Type B pancreatic cell (in vitro differentiated cells): Measurements from ENCODE around the gene ACTMAP. TPM values are rescaled to one million over a fixed set of nuclear protein-coding genes. Genes with fewer than 3 reads are reported as not detected.

Experiments
- DNase-seq: peaks from one replicate; pipeline ENCODE4 v3.0.0; 2021; ENCODE audit warnings: mixed read lengths; ENCODE audit not compliant: unreplicated experiment; ENCODE audit errors: extremely low spot score
- H3K27ac Mint-ChIP-seq: 2 replicates; pipeline ENCODE4 v1.8.0; 2021; ENCODE audit warnings: mild to moderate bottlenecking, mixed read lengths
- H3K27me3 Mint-ChIP-seq: 2 replicates; pipeline ENCODE4 v1.8.0; 2021; ENCODE audit warnings: mixed read lengths
- H3K36me3 Mint-ChIP-seq: 2 replicates; pipeline ENCODE4 v1.8.0; 2021; ENCODE audit warnings: mixed read lengths
- H3K4me1 Mint-ChIP-seq: one replicate; pipeline ENCODE4 v1.8.0; 2021; ENCODE audit warnings: mixed read lengths; ENCODE audit not compliant: unreplicated experiment
- H3K4me3 Mint-ChIP-seq: 2 replicates; pipeline ENCODE4 v1.8.0; 2021; ENCODE audit warnings: mild to moderate bottlenecking, mixed read lengths
- H3K9me3 Mint-ChIP-seq: 2 replicates; pipeline ENCODE4 v1.8.0; 2021; ENCODE audit warnings: mixed read lengths
- CTCF ChIP-seq: fragments of 200-600 bp; sonication (generic); conservative IDR thresholded peaks from 2 replicates; pipeline ENCODE4 v1.5.0; 2021; ENCODE audit warnings: antibody characterized with exemption, mild to moderate bottlenecking
- total RNA-seq: library from RNA; stranded (reverse); gene quantifications from 2 replicates; pipeline ENCODE4 v1.2.1, GENCODE V29; 2021; ENCODE audit warnings: low replicate concordance

Gene ACTMAP
- total RNA-seq, 1 donor from 2014 or later: 16.0 TPM

GRCh38 chr19:40758491-40758890, 8.2 kb upstream of the ACTMAP start:
- H3K4me1 Mint-ChIP-seq: peaks cover 15% of the 10 kb centered on the region
- no peak for TF ChIP-seq CTCF
- H3K4me3 Mint-ChIP-seq: no peak overlapping the region
- DNase-seq: no peak
- no peaks in the 10 kb centered on the region for H3K9me3 Mint-ChIP-seq
- H3K36me3 Mint-ChIP-seq: peaks cover 28% of the 10 kb centered on the region
- no peaks in the 10 kb centered on the region for H3K27me3 Mint-ChIP-seq
- no peak overlapping the region for H3K27ac Mint-ChIP-seq

- Mint-ChIP-seq H3K36me3 (peaks cover 23% of the 10 kb centered on the region), H3K4me3 (peak overlapping the region; percentile 12)
- no peak for DNase-seq
These were observed 6.3 kb upstream of the ACTMAP start for GRCh38 chr19:40756502-40757110.

GRCh38 chr19:40755791-40756190, 5.5 kb upstream of the ACTMAP start:
- Mint-ChIP-seq H3K4me1 (peaks cover 19% of the 10 kb centered on the region), H3K4me3 (peak overlapping the region; percentile 34), H3K9me3 (no peaks in the 10 kb centered on the region), H3K27me3 (no peaks in the 10 kb centered on the region), H3K36me3 (peaks cover 20% of the 10 kb centered on the region), H3K27ac (peak overlapping the region; percentile 95)
- no peak for TF ChIP-seq CTCF
- DNase-seq: no peak

More at GRCh38 chr19:40756502-40757110, 6.3 kb upstream of the ACTMAP start:
- H3K27me3 Mint-ChIP-seq: no peaks in the 10 kb centered on the region
- TF ChIP-seq CTCF: no peak
- H3K9me3 Mint-ChIP-seq: no peaks in the 10 kb centered on the region
- peak overlapping the region; percentile 62 for H3K27ac Mint-ChIP-seq
- H3K4me1 Mint-ChIP-seq: peaks cover 19% of the 10 kb centered on the region

- Mint-ChIP-seq H3K36me3 (peaks cover 20% of the 10 kb centered on the region), H3K9me3 (no peaks in the 10 kb centered on the region), H3K4me1 (peaks cover 22% of the 10 kb centered on the region), H3K4me3 (peak overlapping the region; percentile 34), H3K27ac (peak overlapping the region; percentile 95), H3K27me3 (no peaks in the 10 kb centered on the region)
- no peak for DNase-seq
- no peak for TF ChIP-seq CTCF
These were observed 5.0 kb upstream of the ACTMAP start for GRCh38 chr19:40755248-40755624.

GRCh38 chr19:40754611-40755247, 4.5 kb upstream of the ACTMAP start:
- peaks cover 20% of the 10 kb centered on the region for H3K36me3 Mint-ChIP-seq
- peak; percentile 17 for TF ChIP-seq CTCF
- peaks cover 27% of the 10 kb centered on the region for H3K4me1 Mint-ChIP-seq
- no peaks in the 10 kb centered on the region for H3K27me3 Mint-ChIP-seq
- DNase-seq: no peak
- H3K9me3 Mint-ChIP-seq: no peaks in the 10 kb centered on the region
- peak overlapping the region; percentile 95 for H3K27ac Mint-ChIP-seq
- peak overlapping the region; percentile 84 for H3K4me3 Mint-ChIP-seq
